Large intestine (tissue), 3 donors: ENCODE measurements around the gene MSTN. TPM values are rescaled to one million over a fixed set of nuclear protein-coding genes. Genes with fewer than 3 reads are reported as not detected.

ENCODE experiments used
- DNase-seq, 2 donors: peaks; one replicate each; pipeline versions ENCODE4 v3.0.0 to v3.0.0-alpha.2; 2013
- H3K27ac ChIP-seq: one replicate; pipeline ENCODE4 v1.5.1; 2013; ENCODE audit warnings: low read length
- H3K27me3 ChIP-seq: 2 replicates; pipeline ENCODE4 v1.6.1; 2013; ENCODE audit warnings: low read length; ENCODE audit not compliant: control insufficient read depth, insufficient read depth
- H3K36me3 ChIP-seq: 2 replicates; pipeline ENCODE4 v1.6.1; 2013; ENCODE audit warnings: low read length; ENCODE audit not compliant: control insufficient read depth, insufficient read depth
- H3K4me1 ChIP-seq: one replicate; pipeline ENCODE4 v1.6.1; 2013; ENCODE audit warnings: low read length; ENCODE audit not compliant: control insufficient read depth, insufficient read depth
- H3K4me3 ChIP-seq: one replicate; pipeline ENCODE4 v1.5.1; 2013; ENCODE audit warnings: low read length
- H3K9me3 ChIP-seq: one replicate; pipeline ENCODE4 v1.6.1; 2013; ENCODE audit warnings: mild to moderate bottlenecking, low read depth, low read length, moderate library complexity; ENCODE audit not compliant: control insufficient read depth
- WGBS: methylation state at CpG from one replicate; pipeline ENCODE4 v1.1.5; 2013; ENCODE audit warnings: low lambda C conversion rate; ENCODE audit not compliant: insufficient coverage; 5-methylcytosine and 5-hydroxymethylcytosine counted together
- polyA plus RNA-seq: library from polyadenylated mRNA; unstranded; fragments of 120-200 nt; gene quantifications from one replicate; pipeline ENCODE4 v1.2.1, GENCODE V29; 2013

MSTN gene
- polyA plus RNA-seq, 1 donor = 0.66 TPM

DNA sequence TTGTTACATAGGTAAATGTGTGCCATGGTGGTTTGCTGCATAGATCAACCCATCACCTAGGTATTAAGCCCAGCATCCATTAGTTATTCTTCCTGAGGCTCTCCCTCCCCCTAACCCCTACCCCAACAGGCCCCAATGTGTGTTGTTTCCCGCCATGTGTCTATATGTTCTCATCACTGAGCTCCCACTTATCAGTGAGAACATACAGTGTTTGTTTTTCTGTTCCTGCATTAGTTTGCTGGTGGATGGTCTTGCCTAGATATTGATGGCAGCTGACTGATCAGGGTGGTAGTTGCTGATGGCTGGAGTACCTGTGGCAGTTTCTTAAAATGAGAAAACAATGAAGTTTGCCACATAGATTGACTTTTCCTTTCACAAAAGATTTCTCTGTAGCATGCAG, 34.6 kb upstream of the MSTN start:
- Histone ChIP-seq H3K27ac (no peak overlapping the region), H3K27me3 (no peaks in the 10 kb centered on the region), H3K9me3 (no peaks in the 10 kb centered on the region), H3K36me3 (no peaks in the 10 kb centered on the region), H3K4me1 (peaks cover 6% of the 10 kb centered on the region), H3K4me3 (no peak overlapping the region)
- 80% methylated on average over 1 of the region's 1 CpG for WGBS
- no peak for DNase-seq

- no peaks in the 10 kb centered on the region for H3K9me3 ChIP-seq
- no peak overlapping the region for H3K4me3 ChIP-seq
- H3K4me1 ChIP-seq = no peaks in the 10 kb centered on the region
- peak in 1 of 2 donors; percentile 21 for DNase-seq
- H3K27me3 ChIP-seq = no peaks in the 10 kb centered on the region
- H3K27ac ChIP-seq = no peak overlapping the region
- no peaks in the 10 kb centered on the region for H3K36me3 ChIP-seq
- 0% methylated on average over 1 of the region's 3 CpGs for WGBS
Measured at GRCh38 chr2:190094316-190094871, 31.9 kb upstream of the MSTN start.

DNA sequence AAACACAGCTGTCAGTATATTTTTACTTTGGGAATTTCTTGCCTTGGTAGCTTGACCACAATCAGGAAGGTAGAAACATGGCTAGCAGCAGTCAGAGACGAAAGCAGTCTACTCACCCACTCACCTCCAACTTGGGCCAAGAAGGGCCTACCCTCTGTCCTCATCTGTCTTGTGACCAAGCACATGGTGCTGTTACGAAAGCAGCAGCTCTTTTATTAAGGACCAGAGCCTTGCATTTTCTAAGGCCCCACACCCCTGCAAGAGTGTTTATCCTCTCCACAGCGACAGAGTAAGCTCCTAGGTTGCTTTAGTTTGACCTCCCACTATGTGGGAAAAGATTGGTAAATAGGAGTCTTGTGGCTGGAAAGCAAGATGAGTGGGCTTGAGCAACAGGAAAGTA, 31.3 kb upstream of the MSTN start:
- no peaks in the 10 kb centered on the region for H3K27me3 ChIP-seq
- no peaks in the 10 kb centered on the region for H3K36me3 ChIP-seq
- no peaks in the 10 kb centered on the region for H3K9me3 ChIP-seq
- no peaks in the 10 kb centered on the region for H3K4me1 ChIP-seq
- H3K4me3 ChIP-seq = no peak overlapping the region
- peak overlapping the region; percentile 20 for H3K27ac ChIP-seq
- WGBS = 60% methylated on average over 1 of the region's 3 CpGs
- peak; percentile 70 to 81 for DNase-seq

- H3K9me3 ChIP-seq = no peaks in the 10 kb centered on the region
- H3K4me1 ChIP-seq = peaks cover 3% of the 10 kb centered on the region
- no CpG with 5 or more reads among the region's 2 CpGs for WGBS
- no peak overlapping the region for H3K4me3 ChIP-seq
- no peaks in the 10 kb centered on the region for H3K36me3 ChIP-seq
- no peaks in the 10 kb centered on the region for H3K27me3 ChIP-seq
- no peak for DNase-seq
- no peak overlapping the region for H3K27ac ChIP-seq
Measured at GRCh38 chr2:190090148-190090547, 27.6 kb upstream of the MSTN start.

DNA sequence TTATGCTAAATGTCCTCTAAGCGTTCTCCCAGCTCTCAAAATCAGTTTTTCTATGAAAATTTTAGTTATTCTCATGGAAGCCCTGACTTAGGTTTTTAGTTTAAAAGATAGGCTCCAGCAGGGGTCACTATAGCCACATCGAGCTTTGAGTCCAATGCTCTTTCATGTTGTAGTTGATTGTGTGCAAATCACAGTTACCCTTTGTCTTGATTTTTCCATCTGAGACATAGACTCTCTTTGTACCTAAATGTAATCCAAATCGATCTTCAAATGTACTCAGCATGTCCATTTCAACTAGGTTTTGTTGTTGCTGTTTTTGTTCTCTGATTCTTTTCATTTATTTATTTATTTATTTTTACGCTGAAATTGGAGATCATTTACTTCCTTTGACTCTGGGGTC, 26.4 kb upstream of the MSTN start:
- H3K27me3 ChIP-seq = no peaks in the 10 kb centered on the region
- WGBS = 22% methylated on average over 3 of the region's 4 CpGs
- no peaks in the 10 kb centered on the region for H3K9me3 ChIP-seq
- no peak overlapping the region for H3K27ac ChIP-seq
- peaks cover 3% of the 10 kb centered on the region for H3K4me1 ChIP-seq
- no peak overlapping the region for H3K4me3 ChIP-seq
- H3K36me3 ChIP-seq = no peaks in the 10 kb centered on the region
- DNase-seq = peak; percentile 44 to 60

DNA sequence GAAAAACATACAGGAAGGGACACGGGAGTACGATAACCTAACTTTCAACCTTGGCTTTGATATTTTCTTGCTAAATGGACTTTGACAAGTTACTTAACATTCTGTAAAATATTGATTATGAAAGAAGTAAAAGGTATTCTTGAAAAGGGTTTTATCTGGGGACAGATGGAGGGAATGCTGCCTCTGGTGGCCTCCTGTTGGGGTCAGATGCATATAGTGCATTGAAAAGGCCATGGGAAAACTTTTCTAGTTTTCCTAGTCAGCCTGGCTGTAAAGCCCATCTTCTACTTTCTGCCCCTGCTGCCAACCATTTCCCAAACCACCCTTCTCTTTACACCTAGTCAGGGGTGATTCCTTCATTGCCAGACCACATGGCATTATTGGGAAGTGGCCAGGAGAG, 22.2 kb upstream of the MSTN start:
- no peak overlapping the region for H3K27ac ChIP-seq
- no peaks in the 10 kb centered on the region for H3K27me3 ChIP-seq
- H3K4me3 ChIP-seq = no peak overlapping the region
- H3K36me3 ChIP-seq = no peaks in the 10 kb centered on the region
- peaks cover 3% of the 10 kb centered on the region for H3K4me1 ChIP-seq
- 19% methylated on average over 2 of the region's 2 CpGs for WGBS
- H3K9me3 ChIP-seq = no peaks in the 10 kb centered on the region
- DNase-seq = no peak

DNA sequence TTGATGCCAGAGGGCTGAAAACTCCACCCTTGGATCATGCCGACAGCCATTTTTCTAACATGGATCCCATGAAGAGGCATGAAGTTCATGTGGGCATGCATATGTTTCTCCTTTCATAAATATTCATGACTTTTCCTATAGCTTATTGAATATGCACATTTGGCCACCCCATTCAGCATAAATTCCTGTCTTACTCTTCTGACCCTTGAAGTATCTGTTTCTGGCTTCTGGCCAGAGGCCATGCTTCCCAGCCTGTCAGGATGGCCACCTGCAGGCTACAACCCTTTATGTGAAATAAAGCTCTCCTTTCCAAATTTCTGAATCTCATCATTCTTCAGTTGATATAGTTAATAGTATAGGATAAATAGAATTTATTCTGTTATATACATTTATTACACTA, 19.6 kb upstream of the MSTN start:
- Histone ChIP-seq H3K4me3 (no peak overlapping the region), H3K4me1 (peaks cover 3% of the 10 kb centered on the region), H3K9me3 (no peaks in the 10 kb centered on the region), H3K27me3 (no peaks in the 10 kb centered on the region), H3K36me3 (no peaks in the 10 kb centered on the region), H3K27ac (no peak overlapping the region)
- no CpG with 5 or more reads among the region's 1 CpG for WGBS
- no peak for DNase-seq

- Histone ChIP-seq H3K36me3 (no peaks in the 10 kb centered on the region), H3K27me3 (no peaks in the 10 kb centered on the region), H3K4me1 (no peaks in the 10 kb centered on the region), H3K27ac (no peak overlapping the region), H3K4me3 (no peak overlapping the region), H3K9me3 (no peaks in the 10 kb centered on the region)
- no peak for DNase-seq
Measured at GRCh38 chr2:190080527-190081049, 18.1 kb upstream of the MSTN start.

GRCh38 chr2:190079160-190079559, 16.6 kb upstream of the MSTN start:
- no peak overlapping the region for H3K27ac ChIP-seq
- no CpG with 5 or more reads among the region's 2 CpGs for WGBS
- H3K9me3 ChIP-seq = no peaks in the 10 kb centered on the region
- no peak for DNase-seq
- no peaks in the 10 kb centered on the region for H3K27me3 ChIP-seq
- no peaks in the 10 kb centered on the region for H3K36me3 ChIP-seq
- H3K4me3 ChIP-seq = no peak overlapping the region
- no peaks in the 10 kb centered on the region for H3K4me1 ChIP-seq

- H3K27ac ChIP-seq = no peak overlapping the region
- H3K4me3 ChIP-seq = no peak overlapping the region
- H3K27me3 ChIP-seq = no peaks in the 10 kb centered on the region
- DNase-seq = no peak
- no peaks in the 10 kb centered on the region for H3K36me3 ChIP-seq
- no peaks in the 10 kb centered on the region for H3K9me3 ChIP-seq
- no peaks in the 10 kb centered on the region for H3K4me1 ChIP-seq
Measured at GRCh38 chr2:190075623-190076022, 13.1 kb upstream of the MSTN start.

GRCh38 chr2:190069936-190070696, 7.6 kb upstream of the MSTN start:
- Histone ChIP-seq H3K27me3 (no peaks in the 10 kb centered on the region), H3K27ac (no peak overlapping the region), H3K36me3 (no peaks in the 10 kb centered on the region), H3K4me1 (no peaks in the 10 kb centered on the region), H3K4me3 (no peak overlapping the region), H3K9me3 (no peaks in the 10 kb centered on the region)
- 0% methylated on average over 1 of the region's 3 CpGs for WGBS
- DNase-seq = peak; percentile 27 to 43
